ENCODE results near the gene ATP9B.
"Not testable (repeated sequence)": the region's sequence is repeated elsewhere in the genome, so short reads cannot be mapped to it uniquely, and the experiment has no call there.

ATP9B gene

DNA sequence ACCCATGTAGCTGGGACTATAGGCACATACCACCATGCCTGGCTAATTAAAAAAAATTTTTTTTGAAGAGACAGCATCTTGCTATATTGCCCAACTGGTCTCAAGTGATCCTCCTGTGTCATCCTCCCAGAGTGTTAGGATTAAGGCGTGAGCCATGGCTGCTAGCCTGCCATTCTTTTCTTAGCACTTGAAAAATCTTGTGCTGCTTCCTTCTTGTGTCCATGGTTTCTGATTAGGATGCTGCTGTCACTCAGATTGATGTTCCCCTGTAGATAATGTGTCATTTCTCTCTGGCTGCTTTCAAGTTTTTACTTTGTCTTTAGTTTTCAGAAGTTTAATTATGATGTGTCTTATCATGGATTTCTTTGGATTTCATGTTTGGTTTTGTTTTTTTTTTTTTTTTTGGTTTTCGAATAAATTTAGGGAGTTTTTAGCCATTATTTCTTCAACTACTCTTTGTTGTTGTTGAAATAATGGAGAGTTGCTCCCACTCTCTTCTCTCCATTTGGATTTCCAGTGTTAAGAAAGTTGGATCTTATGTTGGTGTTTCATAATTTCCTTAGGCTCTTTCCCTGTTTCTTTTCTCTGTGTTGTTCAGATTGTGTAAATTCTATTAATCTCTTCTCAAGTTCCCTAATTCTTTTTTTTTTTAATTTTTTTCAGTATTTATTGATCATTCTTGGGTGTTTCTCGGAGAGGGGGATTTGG is 2.5 kb downstream of the ATP9B start:
- no peaks in the 10 kb centered on the region for H3K27me3 ChIP-seq (ENCODE audit: insufficient read depth, low read length)
- no peak overlapping the region for H2AFZ ChIP-seq (ENCODE audit: low read length, unreplicated experiment)
- H3K4me3 ChIP-seq (ENCODE audit: low read depth, low read length), result no peak overlapping the region
- peaks cover 10% of the 10 kb centered on the region for H3K4me1 ChIP-seq (ENCODE audit: control insufficient read depth, insufficient read depth, low read length, unreplicated experiment)
- peaks cover 54% of the 10 kb centered on the region for H3K79me2 ChIP-seq (ENCODE audit: control insufficient read depth, insufficient read depth, low read length, unreplicated experiment)
- H3K36me3 ChIP-seq (ENCODE audit: insufficient read depth, low read length), result no peaks in the 10 kb centered on the region
- H3K27ac ChIP-seq (ENCODE audit: low read depth, low read length), result no peak overlapping the region

DNA sequence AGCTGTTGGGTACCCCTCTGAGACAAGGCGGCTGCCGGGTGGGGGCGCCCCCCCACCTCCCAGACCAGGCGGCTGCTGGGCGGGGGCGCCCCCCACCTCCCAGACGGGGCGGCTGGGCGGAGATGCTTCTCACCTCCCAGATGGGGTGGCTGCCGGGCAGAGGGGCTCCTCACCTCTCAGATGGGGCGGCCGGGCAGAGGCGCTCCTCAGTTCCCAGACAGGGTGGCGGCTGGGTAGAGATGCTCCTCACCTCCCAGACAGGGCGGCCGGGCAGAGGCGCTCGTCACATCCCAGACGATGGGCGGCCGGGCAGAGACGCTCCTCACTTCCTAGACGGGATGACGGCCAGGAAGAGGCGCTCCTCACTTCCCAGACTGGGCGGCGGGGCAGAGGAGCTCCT is 3.5 kb downstream of the ATP9B start:
- H3K4me3 ChIP-seq (ENCODE audit: low read depth, low read length); H2AFZ ChIP-seq (ENCODE audit: low read length, unreplicated experiment); H3K36me3 ChIP-seq (ENCODE audit: insufficient read depth, low read length); H3K27ac ChIP-seq (ENCODE audit: low read depth, low read length); H3K27me3 ChIP-seq (ENCODE audit: insufficient read depth, low read length); H3K4me1 ChIP-seq (ENCODE audit: control insufficient read depth, insufficient read depth, low read length, unreplicated experiment): not testable (repeated sequence)
- H3K79me2 ChIP-seq (ENCODE audit: control insufficient read depth, insufficient read depth, low read length, unreplicated experiment), result peaks cover 56% of the 10 kb centered on the region

DNA sequence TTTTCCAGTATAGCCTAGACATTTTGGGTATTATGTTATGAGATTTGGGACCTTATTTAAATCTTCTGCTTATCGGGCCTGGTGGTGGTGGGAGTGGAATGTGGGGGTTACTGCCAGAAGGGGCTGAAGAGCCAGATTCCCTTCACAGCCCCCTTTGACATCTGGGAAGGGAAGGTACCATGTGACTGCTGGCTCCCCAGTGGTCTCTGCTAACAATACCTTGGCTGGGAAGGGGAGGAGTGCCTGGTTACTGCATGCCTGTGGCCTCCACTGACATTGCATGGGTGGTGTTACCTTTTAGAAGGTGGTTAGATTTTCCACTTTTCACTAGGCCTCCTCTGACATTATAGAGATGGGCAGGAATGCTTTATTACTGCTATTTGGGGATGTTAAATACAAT is 8.0 kb downstream of the ATP9B start:
- Histone ChIP-seq H3K4me1 (ENCODE audit: control insufficient read depth, insufficient read depth, low read length, unreplicated experiment) (no peaks in the 10 kb centered on the region), H3K79me2 (ENCODE audit: control insufficient read depth, insufficient read depth, low read length, unreplicated experiment) (peaks cover 41% of the 10 kb centered on the region), H3K4me3 (ENCODE audit: low read depth, low read length) (no peak overlapping the region), H3K36me3 (ENCODE audit: insufficient read depth, low read length) (no peaks in the 10 kb centered on the region), H3K27ac (ENCODE audit: low read depth, low read length) (no peak overlapping the region), H3K27me3 (ENCODE audit: insufficient read depth, low read length) (no peaks in the 10 kb centered on the region), H2AFZ (ENCODE audit: low read length, unreplicated experiment) (no peak overlapping the region)

DNA sequence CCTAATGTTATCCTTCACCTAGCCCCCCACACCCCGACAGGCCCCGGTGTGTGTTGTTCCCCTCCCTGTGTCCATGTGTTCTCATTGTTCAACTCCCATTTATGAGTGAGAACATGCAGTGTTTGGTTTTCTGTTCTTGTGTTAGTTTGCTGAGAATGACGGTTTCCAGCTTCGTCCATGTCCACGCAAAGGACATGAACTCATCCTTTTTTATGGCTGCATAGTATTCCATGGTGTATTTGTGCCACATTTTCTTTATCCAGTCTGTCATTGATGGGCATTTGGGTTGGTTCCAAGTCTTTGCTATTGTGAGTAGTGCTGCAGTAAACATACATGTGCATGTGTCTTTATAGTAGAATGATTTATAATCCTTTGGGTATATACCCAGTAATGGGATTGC is 9.6 kb downstream of the ATP9B start:
- peaks cover 40% of the 10 kb centered on the region for H3K79me2 ChIP-seq (ENCODE audit: control insufficient read depth, insufficient read depth, low read length, unreplicated experiment)
- H2AFZ ChIP-seq (ENCODE audit: low read length, unreplicated experiment), result not testable (repeated sequence)

DNA sequence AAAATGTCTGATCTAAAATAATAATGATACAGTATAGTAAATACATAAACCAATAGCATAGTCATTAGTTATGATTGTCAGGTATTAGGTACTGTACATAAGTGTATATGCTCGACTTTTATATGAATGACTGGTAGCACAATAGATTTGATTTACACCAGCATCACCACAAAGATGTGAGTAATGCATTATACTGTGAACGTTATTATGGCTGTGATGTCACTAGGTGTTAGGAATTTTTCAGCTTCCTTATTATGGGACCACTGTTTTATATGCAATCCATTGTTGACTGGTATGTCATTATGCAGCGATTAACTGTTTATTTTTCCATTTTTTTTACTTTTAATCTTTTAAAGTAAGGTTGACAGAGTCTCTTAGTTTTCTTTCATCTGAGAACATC is 23.7 kb downstream of the ATP9B start:
- no peak overlapping the region for H3K4me3 ChIP-seq (ENCODE audit: low read depth, low read length)
- H2AFZ ChIP-seq (ENCODE audit: low read length, unreplicated experiment), result no peak overlapping the region
- peaks cover 4% of the 10 kb centered on the region; the same call in 1 of the 2 replicates for H3K36me3 ChIP-seq (ENCODE audit: insufficient read depth, low read length)
- no peak overlapping the region for H3K27ac ChIP-seq (ENCODE audit: low read depth, low read length)
- peaks cover 49% of the 10 kb centered on the region for H3K79me2 ChIP-seq (ENCODE audit: control insufficient read depth, insufficient read depth, low read length, unreplicated experiment)
- H3K4me1 ChIP-seq (ENCODE audit: control insufficient read depth, insufficient read depth, low read length, unreplicated experiment), result no peaks in the 10 kb centered on the region
- no peaks in the 10 kb centered on the region for H3K27me3 ChIP-seq (ENCODE audit: insufficient read depth, low read length)

More for the DNA sequence above, 9.6 kb downstream of the ATP9B start:
- not testable (repeated sequence) for H3K27me3 ChIP-seq (ENCODE audit: insufficient read depth, low read length); H3K4me1 ChIP-seq (ENCODE audit: control insufficient read depth, insufficient read depth, low read length, unreplicated experiment); H3K27ac ChIP-seq (ENCODE audit: low read depth, low read length); H3K36me3 ChIP-seq (ENCODE audit: insufficient read depth, low read length); H3K4me3 ChIP-seq (ENCODE audit: low read depth, low read length)

DNA sequence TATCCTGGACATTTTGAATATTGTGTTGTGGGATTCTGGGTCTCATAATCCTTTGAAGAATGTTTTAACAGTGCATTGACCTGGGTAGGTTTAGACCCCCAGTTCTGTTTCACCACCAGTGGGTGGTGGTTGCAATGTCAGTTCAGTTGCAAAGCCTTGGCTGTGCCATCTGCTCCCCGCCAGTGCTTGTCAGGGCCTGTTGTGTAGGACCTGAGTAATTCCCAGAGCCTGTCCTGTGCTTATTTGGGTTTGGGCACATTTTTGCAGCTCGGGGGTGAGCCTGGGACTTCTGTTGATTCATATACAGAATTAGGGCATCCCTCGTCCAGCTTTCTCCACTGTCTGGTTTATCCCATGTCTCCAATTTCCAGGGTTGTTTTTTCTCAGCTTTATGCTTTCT is 24.8 kb downstream of the ATP9B start:
- Histone ChIP-seq H3K79me2 (ENCODE audit: control insufficient read depth, insufficient read depth, low read length, unreplicated experiment) (peaks cover 42% of the 10 kb centered on the region), H3K36me3 (ENCODE audit: insufficient read depth, low read length) (peaks cover 4% of the 10 kb centered on the region; the same call in 1 of the 2 replicates), H3K4me1 (ENCODE audit: control insufficient read depth, insufficient read depth, low read length, unreplicated experiment) (no peaks in the 10 kb centered on the region), H3K27ac (ENCODE audit: low read depth, low read length) (no peak overlapping the region), H3K27me3 (ENCODE audit: insufficient read depth, low read length) (no peaks in the 10 kb centered on the region), H3K4me3 (ENCODE audit: low read depth, low read length) (no peak overlapping the region), H2AFZ (ENCODE audit: low read length, unreplicated experiment) (no peak overlapping the region)

DNA sequence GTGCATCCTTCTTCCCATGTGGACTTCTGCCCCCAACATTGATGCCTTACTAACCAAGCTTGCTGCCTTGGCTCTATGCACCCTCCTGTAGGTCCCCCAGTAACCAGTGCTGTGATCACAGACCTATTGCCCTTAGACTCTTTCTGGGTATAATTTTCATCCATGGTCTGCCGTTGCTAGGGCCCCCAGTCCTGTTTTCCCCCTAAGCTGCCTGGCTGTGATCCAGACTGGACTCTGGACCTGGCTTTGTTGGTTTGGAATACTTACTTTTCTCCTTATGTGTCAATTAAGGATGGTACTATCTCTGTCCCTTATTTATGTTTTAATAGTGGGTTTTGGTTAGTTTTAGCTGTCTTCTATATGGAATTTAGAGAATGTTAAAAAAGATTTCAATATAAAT is 26.0 kb downstream of the ATP9B start:
- H3K27me3 ChIP-seq (ENCODE audit: insufficient read depth, low read length), result no peaks in the 10 kb centered on the region
- no peak overlapping the region for H3K4me3 ChIP-seq (ENCODE audit: low read depth, low read length)
- H3K36me3 ChIP-seq (ENCODE audit: insufficient read depth, low read length), result peaks cover 7% of the 10 kb centered on the region; the same call in 1 of the 2 replicates
- no peak overlapping the region for H2AFZ ChIP-seq (ENCODE audit: low read length, unreplicated experiment)
- no peak overlapping the region for H3K27ac ChIP-seq (ENCODE audit: low read depth, low read length)
- no peaks in the 10 kb centered on the region for H3K4me1 ChIP-seq (ENCODE audit: control insufficient read depth, insufficient read depth, low read length, unreplicated experiment)
- peaks cover 34% of the 10 kb centered on the region for H3K79me2 ChIP-seq (ENCODE audit: control insufficient read depth, insufficient read depth, low read length, unreplicated experiment)

DNA sequence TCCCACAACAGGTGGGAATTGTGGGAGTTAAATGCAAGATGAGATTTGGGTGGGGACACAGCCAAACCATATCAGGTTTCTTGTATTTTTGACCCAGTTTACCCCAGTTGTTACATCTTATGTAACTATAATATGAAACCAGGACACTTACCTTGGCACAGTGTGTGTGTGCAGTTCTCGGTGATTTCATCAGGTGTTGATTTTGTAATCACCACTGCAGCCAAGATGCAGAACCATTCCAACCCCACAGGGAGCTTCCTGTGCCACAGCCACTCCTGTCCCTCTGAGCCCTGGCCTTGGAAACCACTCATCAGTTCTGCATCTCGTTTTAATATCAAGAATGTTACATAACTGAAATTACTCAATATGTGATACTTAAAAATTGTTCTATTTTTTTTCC is 31.8 kb downstream of the ATP9B start:
- peaks cover 3% of the 10 kb centered on the region for H3K79me2 ChIP-seq (ENCODE audit: control insufficient read depth, insufficient read depth, low read length, unreplicated experiment)
- no peaks in the 10 kb centered on the region for H3K27me3 ChIP-seq (ENCODE audit: insufficient read depth, low read length)
- H2AFZ ChIP-seq (ENCODE audit: low read length, unreplicated experiment), result no peak overlapping the region

DNA sequence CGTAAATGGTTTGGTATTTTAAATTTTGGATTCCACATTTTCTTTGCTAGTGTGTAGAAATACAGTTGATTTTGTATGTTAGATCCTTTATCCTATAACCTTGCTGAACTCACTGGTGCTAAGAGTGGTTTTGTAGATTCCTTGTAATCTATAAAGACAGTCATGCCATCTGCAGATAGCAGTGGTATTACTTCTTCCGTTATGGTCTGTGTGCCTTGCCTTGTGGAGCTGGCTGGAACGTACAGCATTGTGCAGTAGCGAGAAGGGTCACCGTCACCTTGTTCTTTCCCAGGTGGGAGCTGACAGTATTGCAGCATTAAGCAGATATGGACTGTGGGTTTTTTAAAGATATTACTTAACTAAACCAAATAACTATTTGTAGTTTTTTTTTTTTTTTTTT is 33.7 kb downstream of the ATP9B start:
- no peak overlapping the region for H2AFZ ChIP-seq (ENCODE audit: low read length, unreplicated experiment)
- H3K27ac ChIP-seq (ENCODE audit: low read depth, low read length), result no peak overlapping the region
- H3K27me3 ChIP-seq (ENCODE audit: insufficient read depth, low read length), result no peaks in the 10 kb centered on the region
- no peaks in the 10 kb centered on the region for H3K79me2 ChIP-seq (ENCODE audit: control insufficient read depth, insufficient read depth, low read length, unreplicated experiment)
- H3K4me3 ChIP-seq (ENCODE audit: low read depth, low read length), result no peak overlapping the region
- peaks cover 3% of the 10 kb centered on the region; the same call in 1 of the 2 replicates for H3K36me3 ChIP-seq (ENCODE audit: insufficient read depth, low read length)
- no peaks in the 10 kb centered on the region for H3K4me1 ChIP-seq (ENCODE audit: control insufficient read depth, insufficient read depth, low read length, unreplicated experiment)

More for the DNA sequence above, 31.8 kb downstream of the ATP9B start:
- H3K36me3 ChIP-seq (ENCODE audit: insufficient read depth, low read length), result peaks cover 7% of the 10 kb centered on the region; the same call in 1 of the 2 replicates
- H3K4me1 ChIP-seq (ENCODE audit: control insufficient read depth, insufficient read depth, low read length, unreplicated experiment), result no peaks in the 10 kb centered on the region
- H3K4me3 ChIP-seq (ENCODE audit: low read depth, low read length), result no peak overlapping the region
- no peak overlapping the region for H3K27ac ChIP-seq (ENCODE audit: low read depth, low read length)

DNA sequence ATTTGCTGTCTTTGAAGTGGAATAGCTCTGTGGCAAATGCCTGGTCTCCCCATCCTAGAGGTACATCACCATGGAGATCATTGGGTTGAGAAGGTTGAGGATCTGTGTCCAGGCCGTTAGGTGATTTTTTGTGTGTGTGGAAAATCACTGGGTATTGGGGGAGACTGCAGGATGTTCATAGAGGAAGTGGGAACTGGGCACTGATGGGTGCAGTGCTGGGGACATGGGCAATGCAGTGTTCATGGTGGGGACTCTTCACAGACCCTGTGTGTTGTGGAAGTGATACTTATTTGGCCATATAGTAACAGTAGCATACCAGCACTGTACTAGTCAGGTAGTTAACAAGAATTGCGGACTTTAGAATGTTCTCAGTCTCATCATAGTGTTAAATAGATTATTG is 34.9 kb downstream of the ATP9B start:
- Histone ChIP-seq H3K27ac (ENCODE audit: low read depth, low read length) (no peak overlapping the region), H3K4me1 (ENCODE audit: control insufficient read depth, insufficient read depth, low read length, unreplicated experiment) (peaks cover 7% of the 10 kb centered on the region), H3K27me3 (ENCODE audit: insufficient read depth, low read length) (no peaks in the 10 kb centered on the region), H2AFZ (ENCODE audit: low read length, unreplicated experiment) (no peak overlapping the region), H3K4me3 (ENCODE audit: low read depth, low read length) (no peak overlapping the region), H3K79me2 (ENCODE audit: control insufficient read depth, insufficient read depth, low read length, unreplicated experiment) (no peaks in the 10 kb centered on the region), H3K36me3 (ENCODE audit: insufficient read depth, low read length) (0 out of 2 replicates have a peak, but pooled peaks cover 3% of the 10 kb centered on the region)

DNA sequence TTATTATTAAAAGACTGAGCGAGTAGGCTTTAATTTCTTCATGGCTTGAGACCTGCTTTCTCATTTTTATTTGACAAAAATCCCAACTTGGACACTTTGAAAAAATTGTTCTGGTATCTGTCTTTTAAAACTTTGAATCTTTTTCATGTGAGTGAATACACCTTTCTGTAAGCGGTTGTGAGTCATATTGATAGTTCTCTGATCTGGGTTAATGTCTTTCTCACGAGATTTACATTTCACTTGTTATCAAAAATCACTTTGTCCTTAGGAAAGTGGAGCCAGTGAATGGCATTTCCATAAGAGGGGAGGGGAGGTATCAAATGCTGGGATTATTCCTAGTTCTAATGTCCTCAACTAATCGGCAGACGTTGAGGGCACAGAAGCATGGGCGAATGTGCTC is 36.3 kb downstream of the ATP9B start:
- H3K27ac ChIP-seq (ENCODE audit: low read depth, low read length), result no peak overlapping the region
- no peaks in the 10 kb centered on the region for H3K79me2 ChIP-seq (ENCODE audit: control insufficient read depth, insufficient read depth, low read length, unreplicated experiment)
- no peak overlapping the region for H2AFZ ChIP-seq (ENCODE audit: low read length, unreplicated experiment)
- no peaks in the 10 kb centered on the region for H3K27me3 ChIP-seq (ENCODE audit: insufficient read depth, low read length)
- H3K4me1 ChIP-seq (ENCODE audit: control insufficient read depth, insufficient read depth, low read length, unreplicated experiment), result peaks cover 7% of the 10 kb centered on the region
- no peak overlapping the region for H3K4me3 ChIP-seq (ENCODE audit: low read depth, low read length)
- no peaks in the 10 kb centered on the region for H3K36me3 ChIP-seq (ENCODE audit: insufficient read depth, low read length)

All from ACC112 (cell line).